Smooth muscle cell (in vitro differentiated cells): Measurements from ENCODE around the gene PRPF8. TPM values are rescaled to one million over a fixed set of nuclear protein-coding genes. Genes with fewer than 3 reads are reported as not detected.

Source experiments
- DNase-seq: peaks from one replicate; lab custom pipeline; 2025; ENCODE audit not compliant: unreplicated experiment; lab: John Stamatoyannopoulos, UW
- H2AFZ ChIP-seq: fragments of 200-600 bp; sonication (generic); 2 replicates; pipeline ENCODE4 v1.6.0; 2016; ENCODE audit warnings: antibody characterized with exemption, low read depth, mild to moderate bottlenecking
- H3F3A ChIP-seq: fragments of 200-600 bp; sonication (generic); 2 replicates; pipeline ENCODE4 v1.6.0; 2017; ENCODE audit warnings: antibody characterized with exemption, low read depth
- H3K27ac ChIP-seq: fragments of 200-600 bp; sonication (generic); 2 replicates; pipeline ENCODE4 v1.5.1; 2016; ENCODE audit warnings: low read depth, mild to moderate bottlenecking
- H3K27me3 ChIP-seq: fragments of 200-600 bp; sonication (generic); 2 replicates; pipeline ENCODE4 v1.6.1; 2016; ENCODE audit warnings: low read depth, mild to moderate bottlenecking
- H3K36me3 ChIP-seq: fragments of 200-600 bp; sonication (generic); 2 replicates; pipeline ENCODE4 v1.5.1; 2016; ENCODE audit warnings: low read depth
- H3K4me1 ChIP-seq: fragments of 200-600 bp; sonication (generic); 2 replicates; pipeline ENCODE4 v1.5.1; 2016; ENCODE audit warnings: low read depth
- H3K4me2 ChIP-seq: fragments of 200-600 bp; sonication (generic); 2 replicates; pipeline ENCODE4 v1.6.0; 2016; ENCODE audit warnings: mild to moderate bottlenecking
- H3K4me3 ChIP-seq: fragments of 200-600 bp; sonication (generic); 2 replicates; pipeline ENCODE4 v1.5.1; 2016; ENCODE audit warnings: mild to moderate bottlenecking
- H3K79me2 ChIP-seq: fragments of 200-600 bp; sonication (generic); 2 replicates; pipeline ENCODE4 v1.6.0; 2016; ENCODE audit warnings: low read depth, mild to moderate bottlenecking
- H3K9ac ChIP-seq: fragments of 200-600 bp; sonication (generic); 2 replicates; pipeline ENCODE4 v1.6.0; 2016; ENCODE audit warnings: low read depth
- H3K9me3 ChIP-seq: fragments of 200-600 bp; sonication (generic); replicated peaks from 2 replicates; pipeline ENCODE4 v1.5.1; 2016; ENCODE audit warnings: low read depth
- H4K20me1 ChIP-seq: fragments of 200-600 bp; sonication (generic); 2 replicates; pipeline ENCODE4 v1.6.0; 2016; ENCODE audit warnings: low read depth
- CTCF ChIP-seq: fragments of 200-600 bp; sonication (generic); IDR thresholded peaks from 2 replicates; pipeline ENCODE4 v1.5.1; 2017; ENCODE audit warnings: borderline replicate concordance, mild to moderate bottlenecking, antibody characterized with exemption; ENCODE audit not compliant: insufficient read depth, poor library complexity, severe bottlenecking
- WGBS: methylation state at CpG from one replicate; pipeline ENCODE4 v1.1.7; 2016; ENCODE audit warnings: low lambda C conversion rate; 5-methylcytosine and 5-hydroxymethylcytosine counted together
- polyA plus RNA-seq: library from polyadenylated mRNA; unstranded; fragments of >200 nt; fragmentation: Nextera tagmentation; extraction: Ambion mirVana; gene quantifications from 2 replicates; pipeline ENCODE4 v1.2.1, GENCODE V29; 2016
- total RNA-seq: library from RNA; depleted of rRNA; stranded (reverse); fragments of >200 nt; gene quantifications from 2 replicates; pipeline ENCODE4 v1.2.3, GENCODE V29; 2014

Gene PRPF8
- total and polyA plus RNA-seq, 2 experiments from 2014 or later = 99.7 to 129 TPM

- Histone ChIP-seq H3K9ac (no peak overlapping the region), H3K36me3 (peaks cover 27% of the 10 kb centered on the region), H4K20me1 (peaks cover 23% of the 10 kb centered on the region), H3K27ac (no peak overlapping the region), H3K79me2 (no peaks in the 10 kb centered on the region), H3K27me3 (no peaks in the 10 kb centered on the region), H3K9me3 (no peaks in the 10 kb centered on the region), H3K4me1 (peaks cover 10% of the 10 kb centered on the region), H3K4me3 (no peak overlapping the region), H3F3A (peaks cover 63% of the 10 kb centered on the region), H3K4me2 (no peak overlapping the region), H2AFZ (no peak overlapping the region)
- DNase-seq = no peak
- WGBS = 100% methylated on average over 4 of the region's 4 CpGs
- no peak for TF ChIP-seq CTCF
These were observed 33.2 kb downstream of the PRPF8 start for GRCh38 chr17:1651559-1651844.

GRCh38 chr17:1650731-1651558 is 33.7 kb downstream of the PRPF8 start:
- TF ChIP-seq CTCF = no peak
- 92% methylated on average over 22 of the region's 22 CpGs for WGBS
- Histone ChIP-seq H3K27ac (no peak overlapping the region), H4K20me1 (peaks cover 23% of the 10 kb centered on the region), H3K4me3 (no peak overlapping the region), H3K9ac (no peak overlapping the region), H3K27me3 (no peaks in the 10 kb centered on the region), H3F3A (peaks cover 59% of the 10 kb centered on the region), H3K9me3 (no peaks in the 10 kb centered on the region), H2AFZ (no peak overlapping the region), H3K4me2 (no peak overlapping the region), H3K4me1 (peaks cover 10% of the 10 kb centered on the region), H3K79me2 (no peaks in the 10 kb centered on the region), H3K36me3 (peaks cover 21% of the 10 kb centered on the region)
- DNase-seq = no peak

- H3K4me1 ChIP-seq = peaks cover 10% of the 10 kb centered on the region
- no peak for DNase-seq
- WGBS = 46% methylated on average over 15 of the region's 23 CpGs
These were observed 34.7 kb downstream of the PRPF8 start, which contains the start of gene RILP for GRCh38 chr17:1649844-1650501. Gene RILP (minus strand): TSS chr17:1649866. CDS start chr17:1649804, 62 bp downstream.

More at GRCh38 chr17:1649844-1650501, 34.7 kb downstream of the PRPF8 start, which contains the start of gene RILP:
- Histone ChIP-seq H3K4me3 (peak within 1 kb of the TSS; percentile 79), H3K9me3 (no peaks in the 10 kb centered on the region), H3K4me2 (peak within 1 kb of the TSS; percentile 98), H2AFZ (peak within 1 kb of the TSS; percentile 58), H3K36me3 (peaks cover 21% of the 10 kb centered on the region), H3K27me3 (no peaks in the 10 kb centered on the region), H3K79me2 (no peaks in the 10 kb centered on the region), H4K20me1 (peaks cover 23% of the 10 kb centered on the region), H3F3A (peaks cover 58% of the 10 kb centered on the region), H3K9ac (peak within 1 kb of the TSS; percentile 64), H3K27ac (peak within 1 kb of the TSS; percentile 69)
- no peak for TF ChIP-seq CTCF
